Keratinocyte (primary cell): Measurements from ENCODE around the gene TRPM2.

Experiments
- CTCF ChIP-seq, 3 experiments: IDR thresholded peaks in 1 of 3; conservative IDR thresholded peaks in 1 of 3; optimal IDR thresholded peaks in 1 of 3; 2 replicates in 2 of 3; 3 replicates in 1 of 3; pipeline versions ENCODE3 to v1.5.1; 2011; ENCODE audit warnings: low read length in 3 of 3, mild to moderate bottlenecking in 3 of 3, moderate library complexity in 2 of 3, control low read depth in 1 of 3, inconsistent platforms in 1 of 3; ENCODE audit not compliant: insufficient read depth in 2 of 3; ENCODE audit errors: extremely low read depth in 1 of 3
- EZH2 ChIP-seq: IDR thresholded peaks from one replicate; pipeline ENCODE4 v1.6.1; 2012; ENCODE audit warnings: inconsistent platforms, mild to moderate bottlenecking, low read length, moderate library complexity

DNA sequence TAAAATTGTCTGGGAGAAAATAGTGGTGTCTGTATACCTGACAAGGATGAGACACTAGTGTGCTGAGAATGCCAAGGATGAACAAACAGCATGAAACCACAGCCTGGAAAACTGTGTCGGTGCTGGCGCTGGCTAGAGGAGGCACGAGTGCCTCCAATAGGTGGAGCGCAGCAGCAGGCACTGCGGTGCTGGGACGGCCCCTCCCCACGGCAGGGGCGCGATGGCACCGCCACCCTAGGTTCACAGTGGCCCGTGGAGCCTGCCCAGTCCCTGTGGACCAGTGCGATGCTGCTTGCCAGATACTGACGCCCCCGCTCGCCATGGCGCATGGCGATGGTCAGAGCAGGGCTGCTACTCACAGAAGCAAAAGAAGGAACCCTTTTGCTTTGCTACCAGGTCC is 21.0 kb upstream of the TRPM2 start:
- no peak for TF ChIP-seq CTCF (optimal IDR thresholded peaks at IDR 0.05 in 1 of 3, IDR thresholded peaks at IDR 0.05 in 1 of 3, conservative IDR thresholded peaks at IDR 0.05 in 1 of 3; ENCODE audit: extremely low read depth in 1 of 3, insufficient read depth in 2 of 3, low read length in 3 of 3)
- TF ChIP-seq EZH2, result no peak
